A673 (cell line): ENCODE results near the gene NDST4.

Experiments
- CTCF ChIP-seq: fragments of 300-800, 200-600 bp; sonication (generic); conservative IDR thresholded peaks from 2 replicates; pipeline ENCODE4 v1.5.1; 2017; ENCODE audit warnings: low read depth, mild to moderate bottlenecking, antibody characterized with exemption, low read length, moderate library complexity, mixed read lengths
- EZH2 ChIP-seq: fragments of 200-600 bp; sonication (generic); IDR thresholded peaks from 2 replicates; pipeline ENCODE4 v1.6.1; 2017; ENCODE audit warnings: borderline replicate concordance, low read depth, mild to moderate bottlenecking, mixed read lengths, antibody characterized with exemption, low read length; ENCODE audit not compliant: poor library complexity, severe bottlenecking

- TF ChIP-seq CTCF: no peak
- TF ChIP-seq EZH2: no peak
These were observed 54.9 kb downstream of the NDST4 start for GRCh38 chr4:115058533-115058932.
